Measurements from ENCODE around the gene PTCH1.

The PTCH1 gene

GRCh38 chr9:95495529-95495928 is 21.2 kb downstream of the PTCH1 start:
- no peak overlapping the region for H3K4me3 Mint-ChIP-seq
- peaks cover 79% of the 10 kb centered on the region for H3K4me1 Mint-ChIP-seq
- ATAC-seq: no peak
- H3K27me3 Mint-ChIP-seq: no peaks in the 10 kb centered on the region
- H3K27ac Mint-ChIP-seq: no peak overlapping the region
- DNase-seq: no peak
- H3K9me3 Mint-ChIP-seq: no peaks in the 10 kb centered on the region

- DNase-seq (peak; percentile 71 to 83), ATAC-seq (peak; percentile 97)
- H3K4me1 Mint-ChIP-seq: peaks cover 83% of the 10 kb centered on the region
- no peaks in the 10 kb centered on the region for H3K9me3 Mint-ChIP-seq
- H3K4me3 Mint-ChIP-seq: peak overlapping the region; percentile 83 to 87
- H3K27me3 Mint-ChIP-seq: no peaks in the 10 kb centered on the region
- peak overlapping the region; percentile 98 for H3K27ac Mint-ChIP-seq
These were observed 22.1 kb downstream of the PTCH1 start for GRCh38 chr9:95494416-95495371.

- H3K4me1 Mint-ChIP-seq: peaks cover 80% of the 10 kb centered on the region
- ATAC-seq (peak; percentile 13), DNase-seq (peak; percentile 24 to 25)
- no peaks in the 10 kb centered on the region for H3K27me3 Mint-ChIP-seq
- no peaks in the 10 kb centered on the region for H3K9me3 Mint-ChIP-seq
- peak overlapping the region in 1 of 2 donors; percentile 98 for H3K27ac Mint-ChIP-seq
- H3K4me3 Mint-ChIP-seq: peak overlapping the region; percentile 83 to 87
These were observed 22.8 kb downstream of the PTCH1 start for GRCh38 chr9:95494022-95494415.

GRCh38 chr9:95493402-95493801 is 23.4 kb downstream of the PTCH1 start:
- no peaks in the 10 kb centered on the region for H3K9me3 Mint-ChIP-seq
- H3K4me1 Mint-ChIP-seq: peaks cover 74% of the 10 kb centered on the region
- no peak for DNase-seq
- no peak for ATAC-seq
- no peak overlapping the region for H3K4me3 Mint-ChIP-seq
- H3K27ac Mint-ChIP-seq: no peak overlapping the region
- H3K27me3 Mint-ChIP-seq: no peaks in the 10 kb centered on the region

- Mint-ChIP-seq H3K9me3 (no peaks in the 10 kb centered on the region), H3K27ac (peak overlapping the region in 1 of 2 donors; percentile 7), H3K4me1 (peaks cover 60% of the 10 kb centered on the region), H3K27me3 (no peaks in the 10 kb centered on the region), H3K4me3 (peak overlapping the region; percentile 18 to 30)
- DNase-seq (no peak), ATAC-seq (no peak)
These were observed 25.0 kb downstream of the PTCH1 start for GRCh38 chr9:95491543-95492320.

- H3K9me3 Mint-ChIP-seq: no peaks in the 10 kb centered on the region
- H3K27ac Mint-ChIP-seq: no peak overlapping the region
- H3K4me3 Mint-ChIP-seq: no peak overlapping the region
- peaks cover 48% of the 10 kb centered on the region for H3K4me1 Mint-ChIP-seq
- H3K27me3 Mint-ChIP-seq: no peaks in the 10 kb centered on the region
- ATAC-seq (no peak), DNase-seq (no peak)
These were observed 27.8 kb downstream of the PTCH1 start for GRCh38 chr9:95488954-95489353.

GRCh38 chr9:95486318-95486717 is 30.5 kb downstream of the PTCH1 start:
- H3K27ac Mint-ChIP-seq: no peak overlapping the region
- DNase-seq (no peak), ATAC-seq (no peak)
- peaks cover 39% of the 10 kb centered on the region for H3K4me1 Mint-ChIP-seq
- H3K4me3 Mint-ChIP-seq: no peak overlapping the region
- H3K9me3 Mint-ChIP-seq: no peaks in the 10 kb centered on the region
- no peaks in the 10 kb centered on the region for H3K27me3 Mint-ChIP-seq

- ATAC-seq (no peak), DNase-seq (no peak)
- Mint-ChIP-seq H3K27me3 (no peaks in the 10 kb centered on the region), H3K9me3 (no peaks in the 10 kb centered on the region), H3K4me1 (peaks cover 34% of the 10 kb centered on the region), H3K4me3 (no peak overlapping the region), H3K27ac (no peak overlapping the region)
These were observed 32.5 kb downstream of the PTCH1 start for GRCh38 chr9:95484225-95484624.

GRCh38 chr9:95483431-95483830 is 33.3 kb downstream of the PTCH1 start:
- H3K27ac Mint-ChIP-seq: peak overlapping the region in 1 of 2 donors; percentile 38
- DNase-seq (no peak), ATAC-seq (no peak)
- H3K4me1 Mint-ChIP-seq: peaks cover 34% of the 10 kb centered on the region
- no peaks in the 10 kb centered on the region for H3K9me3 Mint-ChIP-seq
- H3K4me3 Mint-ChIP-seq: no peak overlapping the region
- no peaks in the 10 kb centered on the region for H3K27me3 Mint-ChIP-seq

- H3K9me3 Mint-ChIP-seq: no peaks in the 10 kb centered on the region
These were observed 34.1 kb downstream of the PTCH1 start for GRCh38 chr9:95482621-95483020.

GRCh38 chr9:95481000-95481399 is 35.8 kb downstream of the PTCH1 start:
- H3K4me3 Mint-ChIP-seq: peak overlapping the region; percentile 18 to 31
- peak; percentile 97 for ATAC-seq

More at GRCh38 chr9:95482621-95483020, 34.1 kb downstream of the PTCH1 start:
- DNase-seq (no peak), ATAC-seq (no peak)
- Mint-ChIP-seq H3K27ac (no peak overlapping the region), H3K4me3 (no peak overlapping the region), H3K27me3 (no peaks in the 10 kb centered on the region), H3K4me1 (peaks cover 34% of the 10 kb centered on the region)

GRCh38 chr9:95480346-95480745 is 36.4 kb downstream of the PTCH1 start:
- H3K27me3 Mint-ChIP-seq: no peaks in the 10 kb centered on the region
- DNase-seq: no peak
- H3K4me3 Mint-ChIP-seq: no peak overlapping the region
- no peak for ATAC-seq
- H3K27ac Mint-ChIP-seq: no peak overlapping the region
- H3K4me1 Mint-ChIP-seq: peaks cover 22% of the 10 kb centered on the region
- H3K9me3 Mint-ChIP-seq: no peaks in the 10 kb centered on the region

More at GRCh38 chr9:95481000-95481399, 35.8 kb downstream of the PTCH1 start:
- H3K4me1 Mint-ChIP-seq: peaks cover 27% of the 10 kb centered on the region
- H3K27me3 Mint-ChIP-seq: no peaks in the 10 kb centered on the region
- H3K27ac Mint-ChIP-seq: no peak overlapping the region
- H3K9me3 Mint-ChIP-seq: no peaks in the 10 kb centered on the region
- DNase-seq: peak; percentile 30 to 69

GRCh38 chr9:95479330-95479729 is 37.4 kb downstream of the PTCH1 start:
- DNase-seq: no peak
- no peak for ATAC-seq
- no peak overlapping the region for H3K27ac Mint-ChIP-seq
- no peaks in the 10 kb centered on the region for H3K9me3 Mint-ChIP-seq
- H3K4me1 Mint-ChIP-seq: peaks cover 22% of the 10 kb centered on the region
- H3K4me3 Mint-ChIP-seq: no peak overlapping the region
- H3K27me3 Mint-ChIP-seq: no peaks in the 10 kb centered on the region

GRCh38 chr9:95478335-95478734 is 38.4 kb downstream of the PTCH1 start:
- Mint-ChIP-seq H3K4me3 (no peak overlapping the region), H3K9me3 (no peaks in the 10 kb centered on the region), H3K4me1 (peaks cover 16% of the 10 kb centered on the region), H3K27ac (no peak overlapping the region), H3K27me3 (no peaks in the 10 kb centered on the region)
- ATAC-seq (no peak), DNase-seq (no peak)

- H3K4me1 Mint-ChIP-seq: peaks cover 14% of the 10 kb centered on the region
- no peaks in the 10 kb centered on the region for H3K27me3 Mint-ChIP-seq
- no peak for DNase-seq
- H3K9me3 Mint-ChIP-seq: no peaks in the 10 kb centered on the region
- H3K27ac Mint-ChIP-seq: no peak overlapping the region
- ATAC-seq: no peak
- H3K4me3 Mint-ChIP-seq: no peak overlapping the region
These were observed 38.9 kb downstream of the PTCH1 start for GRCh38 chr9:95477885-95478284.

- no peak overlapping the region for H3K27ac Mint-ChIP-seq
- H3K4me3 Mint-ChIP-seq: no peak overlapping the region
- ATAC-seq (no peak), DNase-seq (no peak)
- H3K9me3 Mint-ChIP-seq: no peaks in the 10 kb centered on the region
- peaks cover 14% of the 10 kb centered on the region for H3K4me1 Mint-ChIP-seq
- no peaks in the 10 kb centered on the region for H3K27me3 Mint-ChIP-seq
These were observed 39.3 kb downstream of the PTCH1 start for GRCh38 chr9:95477441-95477840.

Data from stimulated activated naive CD8-positive, alpha-beta T cell treated with anti-CD3 and anti-CD28 coated beads, Interleukin-15, amount 100 ng/mL, for 72 hours (primary cell).